ENCODE measurements around the gene PLP2.
A peak's percentile ranks its signal among the peaks of the same experiment; 100 is the strongest.
"Not testable (repeated sequence)": the region's sequence is repeated elsewhere in the genome, so short reads cannot be mapped to it uniquely, and the experiment has no call there.

Gene PLP2

GRCh38 chrX:49171752-49172279 is at the start of gene PLP2:
Gene PLP2, plus strand, starts transcription at chrX:49171898. Its CDS starts 103 bp downstream, at chrX:49172001.
- peak; percentile 66 for DNase-seq (ENCODE audit: low read depth, low spot score)

- DNase-seq (ENCODE audit: low read depth, low spot score) = no peak
Observed at GRCh38 chrX:49122499-49122898, 49.2 kb upstream of the PLP2 start.

GRCh38 chrX:49127742-49128258 is 43.9 kb upstream of the PLP2 start:
- not testable (repeated sequence) for DNase-seq (ENCODE audit: low read depth, low spot score)

- DNase-seq (ENCODE audit: low read depth, low spot score) = no peak
Observed at GRCh38 chrX:49129427-49129826, 42.3 kb upstream of the PLP2 start.

- DNase-seq (ENCODE audit: low read depth, low spot score) = not testable (repeated sequence)
Observed at GRCh38 chrX:49132275-49132674, 39.4 kb upstream of the PLP2 start.

- no peak for DNase-seq (ENCODE audit: low read depth, low spot score)
Observed at GRCh38 chrX:49133759-49134158, 37.9 kb upstream of the PLP2 start.

- DNase-seq (ENCODE audit: low read depth, low spot score) = no peak
Observed at GRCh38 chrX:49137492-49137891, 34.2 kb upstream of the PLP2 start.

- DNase-seq (ENCODE audit: low read depth, low spot score) = no peak
Observed at GRCh38 chrX:49139713-49140112, 32.0 kb upstream of the PLP2 start.

- not testable (repeated sequence) for DNase-seq (ENCODE audit: low read depth, low spot score)
Observed at GRCh38 chrX:49142264-49142663, 29.4 kb upstream of the PLP2 start.

GRCh38 chrX:49143154-49143553 is 28.5 kb upstream of the PLP2 start:
- not testable (repeated sequence) for DNase-seq (ENCODE audit: low read depth, low spot score)

- DNase-seq (ENCODE audit: low read depth, low spot score) = no peak
Observed at GRCh38 chrX:49147282-49147681, 24.4 kb upstream of the PLP2 start.

- DNase-seq (ENCODE audit: low read depth, low spot score) = no peak
Observed at GRCh38 chrX:49147936-49148335, 23.8 kb upstream of the PLP2 start.

- not testable (repeated sequence) for DNase-seq (ENCODE audit: low read depth, low spot score)
Observed at GRCh38 chrX:49148390-49149100, 23.2 kb upstream of the PLP2 start.

GRCh38 chrX:49149291-49149690 is 22.4 kb upstream of the PLP2 start:
- DNase-seq (ENCODE audit: low read depth, low spot score) = not testable (repeated sequence)

GRCh38 chrX:49153467-49153866 is 18.2 kb upstream of the PLP2 start:
- no peak for DNase-seq (ENCODE audit: low read depth, low spot score)

- DNase-seq (ENCODE audit: low read depth, low spot score) = peak; percentile 78
Observed at GRCh38 chrX:49155243-49155899, 16.3 kb upstream of the PLP2 start.

- DNase-seq (ENCODE audit: low read depth, low spot score) = peak; percentile 91
Observed at GRCh38 chrX:49155900-49156837, 15.5 kb upstream of the PLP2 start.

- DNase-seq (ENCODE audit: low read depth, low spot score) = no peak
Observed at GRCh38 chrX:49157194-49157593, 14.5 kb upstream of the PLP2 start.

- no peak for DNase-seq (ENCODE audit: low read depth, low spot score)
Observed at GRCh38 chrX:49160908-49161307, 10.8 kb upstream of the PLP2 start.

- no peak for DNase-seq (ENCODE audit: low read depth, low spot score)
Observed at GRCh38 chrX:49161632-49162031, 10.1 kb upstream of the PLP2 start.

GRCh38 chrX:49162620-49163019 is 9.1 kb upstream of the PLP2 start, which contains the start of gene MAGIX:
Gene MAGIX, plus strand, starts transcription at chrX:49162758. Its CDS starts 132 bp downstream, at chrX:49162890.
- DNase-seq (ENCODE audit: low read depth, low spot score) = no peak
